Endothelial cell of umbilical vein (primary cell): ENCODE results near the gene CFI. TPM values are rescaled to one million over a fixed set of nuclear protein-coding genes. Genes with fewer than 3 reads are reported as not detected.

Experiments used
- BruUV-seq: library from RNA; stranded (reverse); fragments of 400-500 nt; replicated peaks from 2 replicates; lab custom pipeline; 2021; lab: Mats Ljungman, UMichigan
- CTCF ChIA-PET: fragments of 300-600, 350-600 bp; sonication (Branson Sonifier 250); formaldehyde crosslinking; loops from one replicate; lab custom pipeline; 2021; ENCODE audit warnings: antibody characterized with exemption, inconsistent platforms; lab: Charles Lee
- POLR2A ChIA-PET: fragments of 300-600, 350-600 bp; sonication (Branson Sonifier 250); formaldehyde crosslinking; loops from one replicate; lab custom pipeline; 2021; ENCODE audit warnings: antibody characterized with exemption, inconsistent platforms; lab: Charles Lee
- DNase-seq: peaks from one replicate; pipeline ENCODE4 v3.0.0-alpha.2; 2011; ENCODE audit warnings: low read depth, low spot score
- FAIRE-seq: peaks from 2 replicates; lab custom pipeline; 2011; peaks lifted over from hg19 to GRCh38; lab: Jason Lieb, UNC
- H2AFZ ChIP-seq: 2 replicates; pipeline ENCODE4 v1.6.0; 2012; ENCODE audit warnings: low read depth, low read length, control low read depth, inconsistent platforms
- H3K27ac ChIP-seq: 2 replicates; pipeline ENCODE4 v1.5.1; 2011; ENCODE audit warnings: low read depth, mild to moderate bottlenecking, control low read depth, low read length, moderate library complexity; ENCODE audit not compliant: insufficient read depth
- H3K27me3 ChIP-seq, 2 experiments: 2 replicates each; pipeline versions ENCODE4 v1.6.0 to v1.6.1; 2011; ENCODE audit warnings: low read length in 2 of 2, mixed read lengths in 1 of 2; ENCODE audit not compliant: control insufficient read depth in 2 of 2, insufficient read depth in 2 of 2
- H3K36me3 ChIP-seq, 2 experiments: 2 replicates in 1 of 2; 3 replicates in 1 of 2; pipeline ENCODE4 v1.5.1; 2011; ENCODE audit warnings: low read length in 2 of 2, mild to moderate bottlenecking in 1 of 2, moderate library complexity in 1 of 2; ENCODE audit not compliant: control insufficient read depth in 2 of 2, insufficient read depth in 2 of 2; ENCODE audit errors: extremely low read depth in 1 of 2
- H3K4me1 ChIP-seq: 3 replicates; pipeline ENCODE4 v1.5.1; 2011; ENCODE audit warnings: mild to moderate bottlenecking, low read length; ENCODE audit not compliant: control insufficient read depth, insufficient read depth; ENCODE audit errors: extremely low read depth
- H3K4me2 ChIP-seq: 2 replicates; pipeline ENCODE4 v1.6.1; 2011; ENCODE audit warnings: low read length, control low read depth, mixed read lengths; ENCODE audit not compliant: insufficient read depth
- H3K4me3 ChIP-seq, 3 experiments: fragments of 200-600 bp in 1 of 3; sonication (generic), shearing (Covaris generic) in 1 of 3; replicated peaks in 1 of 3; 2 replicates each; pipeline ENCODE4 v1.5.1; 2011 to 2016; ENCODE audit warnings: control low read depth in 3 of 3, low read length in 3 of 3, mild to moderate bottlenecking in 2 of 3, inconsistent platforms in 1 of 3, low read depth in 1 of 3, moderate library complexity in 1 of 3; ENCODE audit not compliant: insufficient read depth in 1 of 3
- H3K79me2 ChIP-seq: 2 replicates; pipeline ENCODE4 v1.6.0; 2012; ENCODE audit warnings: low read length, inconsistent platforms; ENCODE audit not compliant: control insufficient read depth, insufficient read depth
- H3K9ac ChIP-seq: replicated peaks from 2 replicates; pipeline ENCODE3; 2011; ENCODE audit warnings: low read length, control low read depth; ENCODE audit not compliant: insufficient read depth; ENCODE audit errors: extremely low read depth
- H3K9me1 ChIP-seq: replicated peaks from 3 replicates; pipeline ENCODE4 v1.6.0; 2011; ENCODE audit warnings: mild to moderate bottlenecking, low read length; ENCODE audit not compliant: control insufficient read depth, insufficient read depth; ENCODE audit errors: extremely low read depth
- H3K9me3 ChIP-seq: replicated peaks from 2 replicates; pipeline ENCODE4 v1.5.1; 2012; ENCODE audit warnings: low read length, inconsistent platforms; ENCODE audit not compliant: control insufficient read depth, insufficient read depth
- H4K20me1 ChIP-seq: replicated peaks from 2 replicates; pipeline ENCODE3; 2011; ENCODE audit warnings: mild to moderate bottlenecking, low read length; ENCODE audit not compliant: control insufficient read depth, insufficient read depth; ENCODE audit errors: extremely low read depth
- EZH2 ChIP-seq: IDR thresholded peaks from 2 replicates; pipeline ENCODE4 v1.6.1; 2012; ENCODE audit warnings: borderline replicate concordance, low read depth, mild to moderate bottlenecking, moderate library complexity, low read length, inconsistent platforms; ENCODE audit not compliant: severe bottlenecking
- FOS ChIP-seq: IDR thresholded peaks from 2 replicates; pipeline ENCODE4 v1.6.1; 2011; ENCODE audit warnings: mild to moderate bottlenecking, low read length, moderate library complexity, borderline replicate concordance; ENCODE audit not compliant: insufficient read depth
- GATA2 ChIP-seq: IDR thresholded peaks from 2 replicates; pipeline ENCODE4 v1.7.0; 2011; ENCODE audit warnings: low read depth, mild to moderate bottlenecking, moderate library complexity, mixed read lengths, low read length; ENCODE audit not compliant: insufficient read length, insufficient read depth
- JUN ChIP-seq: IDR thresholded peaks from 2 replicates; pipeline ENCODE4 v1.6.1; 2011; ENCODE audit warnings: borderline replicate concordance, low read depth; ENCODE audit not compliant: insufficient read length, insufficient read depth
- MYC ChIP-seq: IDR thresholded peaks from one replicate; pipeline ENCODE4 v1.6.1; 2011; ENCODE audit warnings: mild to moderate bottlenecking, low read depth, low read length
- POLR2A ChIP-seq: IDR thresholded peaks from 2 replicates; pipeline ENCODE4 v1.6.1; 2012; ENCODE audit warnings: low read depth, mild to moderate bottlenecking, control low read depth, low read length
- POLR2AphosphoS5 ChIP-seq: IDR thresholded peaks from 2 replicates; pipeline ENCODE4 v1.6.1; 2012; ENCODE audit warnings: low read depth, mild to moderate bottlenecking, control low read depth, low read length, moderate library complexity; ENCODE audit not compliant: insufficient read depth
- dilution Hi-C: fragments of 300-500 bp; cut with MboI; formaldehyde crosslinking; loops from one replicate; pipeline ENCODE4 v1.15.0; 2019; ENCODE audit warnings: low sequenced_read_pairs; ENCODE audit not compliant: extremely low pct_ligation_motif_present
- intact Hi-C: fragments of 100-400 bp; cut with micrococcal nuclease; formaldehyde crosslinking; loops from one replicate; pipeline ENCODE4 v1.10.0; 2022
- polyA plus RNA-seq, 4 experiments: library from polyadenylated mRNA; depleted of rRNA in 3 of 4; stranded (reverse) in 3 of 4; unstranded in 1 of 4; fragments of >200 nt; gene quantifications; 2 replicates each; pipeline versions ENCODE4 v1.2.1 to v1.2.3, GENCODE V29; 2011 to 2012; ENCODE audit warnings: missing spikeins in 1 of 4
- total RNA-seq: library from RNA; stranded (reverse); gene quantifications from 2 replicates; pipeline ENCODE4 v1.2.3, GENCODE V29; 2021
- TF ChIP-seq, protein P1 (sequence below): IDR thresholded peaks from 2 replicates; pipeline ENCODE4 v1.6.1; 2011; ENCODE audit not compliant: insufficient read depth, insufficient read length
- TF ChIP-seq, protein P2 (sequence below), 2 donors: IDR thresholded peaks; 1 replicate in 1 of 2; 2 replicates in 1 of 2; pipeline ENCODE4 v1.5.1; 2011; ENCODE audit warnings: low read length in 2 of 2, mild to moderate bottlenecking in 2 of 2, moderate library complexity in 2 of 2, control low read depth in 1 of 2, inconsistent platforms in 1 of 2, low read depth in 1 of 2; ENCODE audit not compliant: insufficient read depth in 1 of 2; ENCODE audit errors: extremely low read depth in 1 of 2

CFI gene
- total and polyA plus RNA-seq, 2 donors (not counting 3 experiments of a cell fraction or from before 2014, with no cell fraction given), result 10.0 to 21.4 TPM

DNA sequence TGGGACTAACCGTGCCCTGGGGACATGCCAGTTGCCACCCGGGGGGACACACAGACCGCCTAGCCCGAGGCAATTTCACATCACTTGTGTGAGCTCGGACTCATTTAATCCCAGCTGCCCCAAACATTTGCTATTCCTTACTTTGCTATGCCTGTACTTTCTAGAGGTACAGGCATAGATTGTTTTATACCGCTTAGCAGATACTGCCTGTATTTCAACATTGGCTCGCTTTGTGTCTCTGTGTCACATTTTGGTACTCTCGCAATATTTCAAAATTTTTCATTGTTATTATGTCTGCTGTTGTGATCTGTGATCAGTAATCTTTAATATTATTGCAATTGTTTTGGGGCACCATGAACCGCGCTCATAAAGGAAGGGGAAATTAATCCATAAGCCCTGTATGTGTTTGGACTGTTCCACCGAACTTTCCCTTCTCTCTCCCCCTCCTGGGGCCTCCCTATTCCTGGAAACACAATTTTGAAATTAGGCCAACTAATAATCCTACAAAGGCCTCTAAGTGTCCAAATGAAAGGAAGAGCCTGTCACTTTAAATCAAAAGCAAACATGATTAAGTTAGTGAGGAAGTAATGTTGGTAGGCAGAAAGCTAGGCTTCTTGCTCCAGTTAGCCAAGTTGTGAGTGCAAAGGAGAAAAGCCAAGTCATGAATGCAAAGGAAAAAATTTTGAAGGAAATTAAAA lies 98.0 kb downstream of the CFI start:
- dilution Hi-C loops (no loop called here), intact Hi-C loops (loop anchor here (1.0 to 2.0 kb wide), 9 partner anchors 26 to 281 kb away; partner anchors contain the start of genes GAR1, MCUB, PLA2G12A and SEC24B)
- Histone ChIP-seq H3K9ac (peak overlapping the region; percentile 95), H3K79me2 (peaks cover 13% of the 10 kb centered on the region), H4K20me1 (no peaks in the 10 kb centered on the region), H3K4me3 (peak overlapping the region; percentile 81 to 93 (median 83)), H3K27me3 (no peaks in the 10 kb centered on the region), H3K9me3 (no peaks in the 10 kb centered on the region), H3K36me3 (no peaks in the 10 kb centered on the region), H3K9me1 (no peaks in the 10 kb centered on the region), H3K27ac (no peak overlapping the region), H3K4me1 (peaks cover 14% of the 10 kb centered on the region), H2AFZ (peak overlapping the region; percentile 95), H3K4me2 (peak overlapping the region; percentile 76)
- TF ChIP-seq GATA2, result no peak
- TF ChIP-seq, protein P1, sequence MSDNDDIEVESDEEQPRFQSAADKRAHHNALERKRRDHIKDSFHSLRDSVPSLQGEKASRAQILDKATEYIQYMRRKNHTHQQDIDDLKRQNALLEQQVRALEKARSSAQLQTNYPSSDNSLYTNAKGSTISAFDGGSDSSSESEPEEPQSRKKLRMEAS, result no peak
- TF ChIP-seq JUN, result no peak
- TF ChIP-seq FOS, result no peak
- no peak for TF ChIP-seq POLR2AphosphoS5
- no peak for TF ChIP-seq MYC
- no peak for TF ChIP-seq EZH2
- no peak for TF ChIP-seq POLR2A
- TF ChIP-seq, protein P2, sequence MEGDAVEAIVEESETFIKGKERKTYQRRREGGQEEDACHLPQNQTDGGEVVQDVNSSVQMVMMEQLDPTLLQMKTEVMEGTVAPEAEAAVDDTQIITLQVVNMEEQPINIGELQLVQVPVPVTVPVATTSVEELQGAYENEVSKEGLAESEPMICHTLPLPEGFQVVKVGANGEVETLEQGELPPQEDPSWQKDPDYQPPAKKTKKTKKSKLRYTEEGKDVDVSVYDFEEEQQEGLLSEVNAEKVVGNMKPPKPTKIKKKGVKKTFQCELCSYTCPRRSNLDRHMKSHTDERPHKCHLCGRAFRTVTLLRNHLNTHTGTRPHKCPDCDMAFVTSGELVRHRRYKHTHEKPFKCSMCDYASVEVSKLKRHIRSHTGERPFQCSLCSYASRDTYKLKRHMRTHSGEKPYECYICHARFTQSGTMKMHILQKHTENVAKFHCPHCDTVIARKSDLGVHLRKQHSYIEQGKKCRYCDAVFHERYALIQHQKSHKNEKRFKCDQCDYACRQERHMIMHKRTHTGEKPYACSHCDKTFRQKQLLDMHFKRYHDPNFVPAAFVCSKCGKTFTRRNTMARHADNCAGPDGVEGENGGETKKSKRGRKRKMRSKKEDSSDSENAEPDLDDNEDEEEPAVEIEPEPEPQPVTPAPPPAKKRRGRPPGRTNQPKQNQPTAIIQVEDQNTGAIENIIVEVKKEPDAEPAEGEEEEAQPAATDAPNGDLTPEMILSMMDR (IDR thresholded peaks at IDR 0.05; ENCODE audit: extremely low read depth in 1 of 2, insufficient read depth in 1 of 2, low read depth in 1 of 2, low read length in 2 of 2), result no peak
- no peak for FAIRE-seq
- BruUV-seq, result no TSS peak
- ChIA-PET POLR2A (interaction anchor here (1.1 kb wide), 1 partner anchor 25 kb away, joined by 3 read pairs; no protein-coding TSS in a partner anchor), CTCF (interaction anchor here (0.6 to 4.5 kb wide), 19 partner anchors 10 to 281 kb away, joined by 3 to 16 read pairs (median 3); partner anchors contain the start of genes CFI, PLA2G12A and SEC24B)
- DNase-seq, result peak; percentile 64
